NCI-H2196 treated with DMSO at 0.1 percent for 48 hours (cell line): ENCODE data around the gene COL4A2.
A peak's percentile ranks its signal among the peaks of the same experiment; 100 is the strongest.
"Not testable (repeated sequence)": the region's sequence is repeated elsewhere in the genome, so short reads cannot be mapped to it uniquely, and the experiment has no call there.

Source experiments
- DNase-seq: peaks from one replicate; lab custom pipeline; 2025; ENCODE audit not compliant: unreplicated experiment; lab: John Stamatoyannopoulos, UW

COL4A2 gene

GRCh38 chr13:110524541-110525257, 217.6 kb downstream of the COL4A2 start:
- DNase-seq: peak; percentile 70

- DNase-seq: peak; percentile 87
Observed at GRCh38 chr13:110525328-110526319, 218.5 kb downstream of the COL4A2 start.

DNA sequence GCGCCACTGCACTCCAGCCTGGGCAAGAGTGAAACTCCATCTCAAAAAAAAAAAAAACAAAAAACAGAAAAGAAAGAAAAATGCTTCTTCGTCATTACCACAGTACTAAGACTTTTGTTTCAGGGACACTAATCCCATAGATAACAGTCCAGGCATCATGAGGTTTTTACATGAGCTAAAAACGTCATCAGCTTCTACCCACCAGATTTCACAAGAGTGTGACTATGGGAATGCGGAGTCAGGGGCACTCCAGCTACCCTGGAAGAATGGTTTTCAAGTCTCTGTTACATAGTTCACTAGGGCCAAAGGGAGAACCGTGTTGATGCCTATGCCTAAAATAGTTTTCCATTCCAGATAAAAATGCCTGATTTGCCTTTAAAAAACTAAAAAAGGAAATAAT, 221.3 kb downstream of the COL4A2 start:
- DNase-seq: no peak

- DNase-seq: no peak
Observed at GRCh38 chr13:110528911-110529310, 221.8 kb downstream of the COL4A2 start.

DNA sequence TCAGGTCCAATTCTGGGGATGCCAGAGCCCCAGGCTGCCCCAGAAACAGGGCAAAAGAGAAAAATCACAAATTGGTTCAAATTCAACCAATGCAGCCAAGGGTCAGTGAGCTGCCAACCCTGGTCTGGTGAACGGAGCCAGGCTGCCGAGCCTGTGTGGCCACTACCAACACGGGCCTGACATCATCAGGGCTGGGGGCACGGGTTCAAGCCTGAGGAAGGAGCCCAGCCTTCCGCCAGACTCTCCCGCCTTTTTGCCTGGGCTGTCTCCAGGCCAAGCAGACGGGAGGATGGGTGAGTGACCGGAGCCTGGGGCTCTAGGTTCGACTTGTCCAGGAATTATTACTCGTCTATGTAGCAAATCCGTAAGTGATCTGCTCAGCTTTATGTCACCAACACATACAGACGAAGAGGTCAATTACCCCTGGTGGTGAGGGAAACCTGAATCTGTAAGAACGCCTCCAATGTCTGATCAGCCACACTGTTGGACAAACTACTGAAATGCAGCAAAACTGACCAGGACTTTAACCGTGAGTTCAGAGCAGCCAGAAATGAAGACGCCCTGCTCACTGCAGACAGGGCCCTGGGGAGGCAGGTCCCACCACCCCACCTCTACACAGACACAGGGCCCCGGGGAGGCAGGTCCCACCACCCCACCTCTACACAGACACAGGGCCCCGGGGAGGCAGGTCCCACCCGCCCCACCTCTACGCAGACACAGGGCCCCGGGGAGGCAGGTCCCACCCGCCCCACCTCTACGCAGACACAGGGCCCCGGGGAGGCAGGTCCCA, 222.6 kb downstream of the COL4A2 start:
- no peak for DNase-seq

DNA sequence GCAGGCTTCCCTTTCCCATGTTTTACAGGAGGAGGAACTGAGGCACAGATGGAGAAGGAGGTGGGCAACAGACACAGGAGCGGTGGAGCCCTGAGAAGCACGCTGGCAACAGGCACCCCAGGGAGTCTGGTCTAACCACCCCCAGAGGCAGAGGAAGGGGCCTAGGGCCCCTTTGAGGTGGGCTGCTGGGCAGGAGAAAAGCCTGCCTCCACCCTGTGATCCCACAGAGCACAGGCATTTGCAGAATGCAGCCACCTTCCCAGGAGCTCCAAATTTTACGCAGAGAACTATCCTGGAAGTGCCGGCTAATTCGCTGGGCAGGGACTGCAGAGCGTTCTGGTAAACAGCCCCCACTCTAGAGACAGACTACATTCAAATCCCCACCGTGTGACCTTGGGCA, 224.0 kb downstream of the COL4A2 start:
- no peak for DNase-seq

GRCh38 chr13:110531671-110532083, 224.6 kb downstream of the COL4A2 start:
- no peak for DNase-seq

GRCh38 chr13:110532258-110532657, 225.2 kb downstream of the COL4A2 start:
- DNase-seq: not testable (repeated sequence)

DNA sequence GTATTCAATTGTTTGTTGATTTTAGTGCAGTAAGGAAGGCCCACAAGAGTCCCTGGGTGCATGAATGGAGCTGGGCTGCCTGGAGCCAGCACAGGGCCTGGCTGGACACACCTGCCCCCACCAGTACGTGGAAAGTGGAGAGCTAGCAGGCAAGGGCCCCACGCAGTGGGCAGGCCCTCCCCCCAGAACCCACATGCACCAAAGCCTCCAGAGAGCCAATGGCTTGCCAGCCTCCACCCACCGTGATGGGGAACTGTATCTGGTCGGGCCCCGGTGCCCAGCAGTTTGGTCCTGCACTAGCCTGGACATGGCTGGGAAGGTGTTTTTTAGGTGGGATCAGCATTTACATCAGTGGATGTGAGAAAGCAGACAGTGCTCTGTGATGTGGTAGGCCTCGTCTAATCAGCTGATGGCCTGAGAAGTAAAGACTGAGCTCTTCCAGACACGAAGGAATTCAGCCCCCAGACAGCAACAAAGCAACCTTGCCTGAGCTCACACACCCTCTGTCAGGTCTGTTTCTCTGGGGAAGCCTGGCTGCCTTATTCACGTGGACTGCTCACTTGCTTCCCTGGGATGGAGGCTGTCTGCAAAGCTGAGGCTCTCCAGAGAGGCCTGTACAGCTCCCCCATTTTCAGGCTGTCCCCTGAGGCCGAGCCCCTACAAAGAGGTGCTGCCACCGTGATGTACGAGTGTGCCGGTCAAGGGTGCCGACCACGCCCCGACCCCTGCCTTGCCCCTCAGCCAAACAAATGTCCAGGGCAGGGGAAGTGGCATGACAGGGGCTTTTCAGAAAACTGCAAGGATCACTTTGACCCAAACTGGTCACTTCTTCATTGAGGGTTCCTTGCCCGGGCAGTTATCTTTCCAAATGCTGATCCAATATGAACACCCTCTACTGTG, 226.9 kb downstream of the COL4A2 start:
- DNase-seq: no peak

DNA sequence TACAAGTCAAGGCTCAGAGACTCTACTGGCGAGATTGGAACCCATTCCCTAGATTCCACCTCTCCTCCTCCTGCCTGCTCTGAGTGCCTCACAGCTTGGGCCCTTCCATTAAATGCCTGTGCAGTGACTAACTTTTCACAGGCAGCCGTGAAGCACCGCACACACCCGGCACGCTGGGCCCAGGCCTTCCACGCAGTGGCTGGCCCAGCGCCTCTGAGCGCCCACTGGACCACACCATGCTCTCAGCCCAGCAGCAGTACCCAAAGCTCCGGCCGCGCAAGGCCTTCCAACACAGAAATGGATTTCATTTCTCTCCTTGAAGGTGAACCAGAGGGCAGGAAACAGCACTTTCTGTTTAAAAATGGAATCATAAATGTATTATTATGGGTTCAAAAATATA, 228.4 kb downstream of the COL4A2 start:
- DNase-seq: no peak

GRCh38 chr13:110536006-110536693, 229.1 kb downstream of the COL4A2 start:
- DNase-seq: no peak

DNA sequence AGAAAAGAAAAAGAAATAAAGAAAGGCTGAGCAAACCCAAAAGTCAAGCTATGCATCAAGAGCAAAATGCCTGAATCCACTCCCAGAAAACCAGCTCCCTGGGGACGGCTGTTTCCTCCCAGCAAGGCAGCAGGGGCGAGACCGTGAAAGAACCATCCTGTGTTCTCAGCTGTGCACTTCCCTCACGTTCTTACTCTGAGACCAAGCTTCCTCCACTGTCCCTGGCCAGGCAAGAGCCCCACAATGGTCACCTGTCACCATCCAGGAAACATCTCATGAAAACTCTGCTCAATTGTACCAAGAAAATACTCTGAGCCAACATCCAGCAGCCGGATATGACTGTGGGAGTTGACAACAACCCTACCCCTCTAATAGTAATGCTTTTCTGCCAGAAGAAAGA, 231.5 kb downstream of the COL4A2 start:
- no peak for DNase-seq

DNA sequence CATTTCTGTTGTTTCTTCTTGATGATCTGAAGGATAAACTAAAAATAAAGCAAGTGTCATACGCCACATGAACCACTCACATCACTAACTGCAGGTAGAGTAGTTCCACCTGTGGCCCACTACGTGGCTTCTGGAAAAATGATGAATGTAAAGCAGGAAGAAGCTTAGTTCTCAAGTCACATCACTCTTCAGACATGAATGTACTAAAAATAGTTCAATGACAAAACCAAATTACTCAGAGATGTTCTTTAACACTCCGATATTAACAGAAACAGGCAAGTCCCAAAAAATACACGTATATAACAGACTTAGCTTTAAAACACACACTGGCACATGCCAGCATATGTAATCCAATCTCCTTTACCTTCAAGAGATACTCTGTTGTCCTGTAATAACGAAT, 232.8 kb downstream of the COL4A2 start:
- DNase-seq: no peak

DNA sequence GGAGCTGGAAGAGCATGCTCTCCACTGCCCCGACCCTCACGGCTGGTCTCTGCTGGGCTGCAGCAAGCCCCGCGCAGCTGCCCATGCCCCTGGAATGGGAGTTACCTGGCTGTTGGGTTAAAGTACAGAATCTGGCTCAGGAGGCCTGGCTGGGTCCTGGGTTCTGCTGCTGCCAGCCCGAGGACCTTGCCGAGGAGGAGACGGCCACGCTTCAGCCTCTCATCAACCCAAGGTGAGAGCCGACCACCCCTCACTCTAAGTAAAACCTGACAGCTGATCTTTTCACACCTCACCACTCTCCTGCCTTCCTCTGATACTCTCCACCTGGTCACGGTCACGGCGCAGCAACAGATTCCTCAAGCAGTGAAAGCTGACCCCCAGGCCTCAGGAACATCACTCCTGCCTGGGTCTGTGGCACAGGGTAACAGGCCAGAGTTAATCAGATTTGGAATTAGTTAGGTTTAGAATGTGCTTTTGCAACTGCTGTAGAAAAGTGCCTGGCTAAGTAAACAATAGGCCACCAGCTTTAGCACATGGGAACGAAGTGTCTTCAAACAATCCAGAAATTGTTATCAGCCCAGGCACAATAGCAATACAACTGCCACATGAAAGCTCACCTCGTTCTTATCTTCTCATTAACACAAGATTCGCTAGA, 233.9 kb downstream of the COL4A2 start:
- DNase-seq: no peak

DNA sequence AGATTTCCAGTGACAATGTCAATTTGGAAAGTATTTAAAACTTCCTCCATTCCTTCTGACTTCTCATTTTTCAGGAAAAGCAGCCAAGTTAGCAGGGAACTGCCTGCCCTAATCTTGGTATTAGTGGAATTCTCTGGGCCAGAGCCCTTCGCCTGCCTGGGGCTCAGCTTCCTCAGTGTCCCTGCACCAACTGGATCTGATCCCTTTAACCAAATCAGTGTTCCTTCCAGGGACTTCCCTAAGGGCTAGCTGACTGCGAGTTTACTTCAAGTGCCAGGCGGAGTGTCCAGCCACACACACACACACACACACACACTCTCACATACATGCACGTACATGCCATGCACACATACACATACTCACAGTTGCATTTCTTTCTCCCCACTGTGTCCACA, 234.4 kb downstream of the COL4A2 start:
- no peak for DNase-seq

GRCh38 chr13:110542169-110542796, 235.2 kb downstream of the COL4A2 start:
- no peak for DNase-seq

- no peak for DNase-seq
Observed at GRCh38 chr13:110546378-110546777, 239.3 kb downstream of the COL4A2 start.

DNA sequence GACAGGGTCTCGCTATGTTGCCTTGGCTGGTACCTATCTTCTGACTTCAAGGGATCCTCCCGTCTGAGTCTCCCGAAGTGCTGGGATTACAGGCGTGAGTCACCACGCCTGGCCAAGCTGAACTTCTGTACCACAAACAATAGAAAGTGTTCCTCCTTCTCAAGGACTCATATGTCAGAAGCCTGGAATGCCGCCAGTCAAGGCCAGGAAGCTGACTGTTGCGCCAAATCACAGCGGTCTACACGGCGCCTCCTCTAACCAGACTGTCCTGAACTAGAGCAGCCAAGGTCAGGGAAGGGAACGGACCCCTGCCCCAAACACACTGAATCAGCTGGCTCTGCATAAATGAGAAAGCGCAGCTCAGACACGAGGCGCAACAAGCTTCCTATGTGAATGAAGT, 239.8 kb downstream of the COL4A2 start:
- peak; percentile 4 for DNase-seq
